ENCODE measurements around the gene STARD7. TPM values are rescaled to one million over a fixed set of nuclear protein-coding genes. Genes with fewer than 3 reads are reported as not detected.

The STARD7 gene
- total RNA-seq, 4 donors from 2014 or later: 77.3 to 111 (median 85.0) TPM

DNA sequence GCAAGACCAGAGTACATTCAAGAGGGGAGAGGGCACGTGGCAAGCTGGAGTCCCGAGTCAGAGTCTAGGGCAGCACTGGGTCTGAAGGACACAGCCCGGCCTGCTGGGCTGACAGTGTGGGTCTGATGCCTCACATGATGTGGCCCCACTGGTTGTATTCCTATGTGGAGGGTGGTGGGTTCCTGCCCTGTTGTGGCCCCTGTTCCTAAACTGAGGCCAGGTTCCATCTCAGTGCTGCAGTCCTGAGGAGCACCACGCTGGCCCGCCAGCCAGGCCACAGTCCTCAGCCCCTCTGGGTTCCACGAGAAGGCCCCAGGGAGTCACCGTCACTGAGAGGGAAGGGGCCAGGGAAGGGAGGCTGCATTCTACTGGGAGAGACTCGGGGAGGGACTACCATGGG, 43.9 kb upstream of the STARD7 start:
- Histone ChIP-seq H3K9me3 (no peaks in the 10 kb centered on the region), H3K4me3 (no peak overlapping the region), H3K27me3 (no peaks in the 10 kb centered on the region), H3K27ac (no peak overlapping the region), H3K4me1 (peaks cover 0 to 59% (median 12%) of the 10 kb centered on the region in 4 donors), H3K36me3 (peaks cover 0 to 49% (median 15%) of the 10 kb centered on the region in 3 donors)
- TF ChIP-seq POLR2A (IDR thresholded peaks at IDR 0.05) (no peak), EP300 (IDR thresholded peaks at IDR 0.05) (no peak)
- TF ChIP-seq, protein P1, sequence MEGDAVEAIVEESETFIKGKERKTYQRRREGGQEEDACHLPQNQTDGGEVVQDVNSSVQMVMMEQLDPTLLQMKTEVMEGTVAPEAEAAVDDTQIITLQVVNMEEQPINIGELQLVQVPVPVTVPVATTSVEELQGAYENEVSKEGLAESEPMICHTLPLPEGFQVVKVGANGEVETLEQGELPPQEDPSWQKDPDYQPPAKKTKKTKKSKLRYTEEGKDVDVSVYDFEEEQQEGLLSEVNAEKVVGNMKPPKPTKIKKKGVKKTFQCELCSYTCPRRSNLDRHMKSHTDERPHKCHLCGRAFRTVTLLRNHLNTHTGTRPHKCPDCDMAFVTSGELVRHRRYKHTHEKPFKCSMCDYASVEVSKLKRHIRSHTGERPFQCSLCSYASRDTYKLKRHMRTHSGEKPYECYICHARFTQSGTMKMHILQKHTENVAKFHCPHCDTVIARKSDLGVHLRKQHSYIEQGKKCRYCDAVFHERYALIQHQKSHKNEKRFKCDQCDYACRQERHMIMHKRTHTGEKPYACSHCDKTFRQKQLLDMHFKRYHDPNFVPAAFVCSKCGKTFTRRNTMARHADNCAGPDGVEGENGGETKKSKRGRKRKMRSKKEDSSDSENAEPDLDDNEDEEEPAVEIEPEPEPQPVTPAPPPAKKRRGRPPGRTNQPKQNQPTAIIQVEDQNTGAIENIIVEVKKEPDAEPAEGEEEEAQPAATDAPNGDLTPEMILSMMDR (IDR thresholded peaks at IDR 0.05): no peak
- 83 to 90% methylated on average over 7 of the region's 8 CpGs for WGBS, 2 donors
- no peak for DNase-seq (ENCODE audit: low spot score in 2 of 2)

DNA sequence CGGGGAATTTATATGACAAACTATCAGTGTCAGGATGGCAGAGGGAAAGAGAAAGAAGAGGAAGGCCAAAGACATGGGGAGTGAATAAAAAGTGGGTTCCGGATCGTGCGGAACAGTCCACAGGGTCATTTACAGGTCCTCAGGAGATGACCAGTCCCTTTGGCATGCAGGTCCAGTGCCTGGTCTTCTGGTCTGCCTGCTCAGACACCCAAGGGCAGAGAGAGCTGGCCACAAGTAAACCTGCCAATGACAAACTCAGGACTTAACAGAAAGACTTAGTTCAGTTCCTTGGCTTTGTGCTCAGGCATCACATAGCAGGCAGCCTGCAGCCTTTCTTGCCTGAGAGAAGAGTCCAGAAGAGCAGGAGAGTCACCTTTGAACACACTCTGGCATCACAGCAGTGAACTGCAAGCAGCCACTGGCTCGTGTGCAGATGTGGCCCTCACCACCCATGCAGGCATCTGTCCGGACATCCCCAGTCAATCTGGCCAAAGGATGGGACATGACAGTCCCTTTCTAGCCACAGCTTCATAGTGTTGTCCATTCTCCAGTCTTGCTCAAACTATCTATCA, 43.2 kb upstream of the STARD7 start:
- peak in 1 of 2 donors; percentile 35 for DNase-seq (ENCODE audit: low spot score in 2 of 2)

DNA sequence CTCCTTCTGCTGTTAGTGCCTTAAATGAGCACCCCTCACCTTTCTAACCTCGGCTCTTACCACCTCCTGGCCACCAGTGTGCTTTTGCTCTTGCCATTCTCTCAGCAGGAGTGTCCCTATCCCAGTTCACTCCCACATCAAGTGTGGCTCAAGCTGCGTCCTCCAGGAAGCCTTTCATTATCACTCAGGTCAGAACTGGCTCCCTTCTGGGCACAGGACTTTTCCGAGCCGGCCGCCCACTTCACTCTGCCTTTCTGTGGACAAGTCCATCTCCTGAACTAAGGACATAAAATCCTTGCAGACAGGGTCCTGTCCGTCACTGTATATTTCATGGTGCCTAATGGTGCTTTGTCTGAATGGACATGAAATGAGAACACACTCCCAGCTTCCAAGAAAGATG, 41.6 kb upstream of the STARD7 start:
- H3K27ac ChIP-seq: peak overlapping the region in 2 of 4 donors; percentile 14 to 82
- H3K36me3 ChIP-seq: peaks cover 0 to 36% (median 15%) of the 10 kb centered on the region in 3 donors
- no peaks in the 10 kb centered on the region for H3K9me3 ChIP-seq
- peaks cover 0 to 66% (median 11%) of the 10 kb centered on the region in 4 donors for H3K4me1 ChIP-seq
- TF ChIP-seq, protein P1 (IDR thresholded peaks at IDR 0.05): no peak
- TF ChIP-seq EP300 (IDR thresholded peaks at IDR 0.05) (no peak), POLR2A (IDR thresholded peaks at IDR 0.05) (no peak)
- DNase-seq (ENCODE audit: low spot score in 2 of 2): no peak
- H3K27me3 ChIP-seq: no peaks in the 10 kb centered on the region
- H3K4me3 ChIP-seq: no peak overlapping the region
- 85 to 86% methylated on average over 6 of the region's 6 CpGs for WGBS, 2 donors

More for the DNA sequence above, 43.2 kb upstream of the STARD7 start:
- WGBS, 2 donors: 54 to 55% methylated on average over 6 of the region's 6 CpGs
- H3K9me3 ChIP-seq: no peaks in the 10 kb centered on the region
- no peak for TF ChIP-seq POLR2A (IDR thresholded peaks at IDR 0.05)
- TF ChIP-seq EP300 (IDR thresholded peaks at IDR 0.05): peak in 1 of 2 donors; percentile 17
- TF ChIP-seq, protein P1 (IDR thresholded peaks at IDR 0.05): no peak
- no peaks in the 10 kb centered on the region for H3K27me3 ChIP-seq
- no peak overlapping the region for H3K4me3 ChIP-seq
- H3K36me3 ChIP-seq: peaks cover 0 to 48% (median 15%) of the 10 kb centered on the region in 3 donors
- H3K27ac ChIP-seq: peak overlapping the region in 2 of 4 donors; percentile 48 to 82
- peaks cover 0 to 59% (median 12%) of the 10 kb centered on the region in 4 donors for H3K4me1 ChIP-seq

DNA sequence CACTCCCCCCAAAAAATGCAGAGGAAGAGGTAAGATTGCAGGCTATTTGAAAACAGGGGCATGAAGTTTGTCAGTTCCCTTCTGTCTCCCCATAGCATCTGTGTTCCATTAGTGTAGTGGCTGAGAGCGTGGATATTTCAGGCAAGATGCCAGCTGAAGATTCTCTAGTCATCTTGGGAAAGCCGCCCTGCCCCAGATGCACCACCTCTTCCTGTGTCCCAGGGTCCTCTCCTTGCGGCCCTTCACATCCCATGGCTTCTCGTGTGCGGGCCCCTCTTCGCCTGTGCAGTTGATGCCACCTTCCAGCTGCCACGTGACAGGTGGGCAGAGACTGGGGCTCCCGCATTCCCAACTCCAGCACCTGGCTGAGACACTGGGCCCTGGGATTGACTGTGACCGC, 41.0 kb upstream of the STARD7 start:
- DNase-seq (ENCODE audit: low spot score in 2 of 2): peak in 1 of 2 donors; percentile 63
- Histone ChIP-seq H3K27me3 (no peaks in the 10 kb centered on the region), H3K4me3 (no peak overlapping the region), H3K27ac (peak overlapping the region in 2 of 4 donors; percentile 14 to 82), H3K36me3 (peaks cover 0 to 31% (median 15%) of the 10 kb centered on the region in 3 donors), H3K9me3 (no peaks in the 10 kb centered on the region), H3K4me1 (peaks cover 0 to 64% (median 11%) of the 10 kb centered on the region in 4 donors)
- WGBS, 2 donors: 71 to 87% methylated on average over 9 of the region's 9 CpGs
- TF ChIP-seq, protein P1 (IDR thresholded peaks at IDR 0.05): no peak
- TF ChIP-seq EP300 (IDR thresholded peaks at IDR 0.05): peak in 1 of 2 donors; percentile 7

DNA sequence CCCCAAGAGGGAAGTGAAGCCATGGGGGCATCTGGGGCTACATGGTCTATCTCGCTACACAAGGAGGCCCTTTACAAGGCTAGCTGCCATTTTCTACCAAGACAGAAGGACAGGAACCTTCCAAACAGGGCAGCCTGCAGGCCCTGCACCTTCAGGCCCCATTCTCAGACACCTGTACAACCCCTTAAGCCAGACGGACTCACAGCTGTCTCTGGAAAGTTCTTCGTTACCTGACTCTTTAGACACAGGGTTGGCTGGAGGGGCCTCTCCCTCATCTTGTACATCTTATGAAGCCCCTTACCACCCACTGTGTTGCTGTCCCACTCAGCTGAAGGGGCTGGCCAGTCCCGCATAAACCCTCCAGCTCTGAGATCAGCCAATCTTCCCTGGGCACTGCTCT, 40.0 kb upstream of the STARD7 start:
- 82 to 84% methylated on average over 4 of the region's 4 CpGs for WGBS, 2 donors
- peaks cover 0 to 54% (median 11%) of the 10 kb centered on the region in 4 donors for H3K4me1 ChIP-seq
- no peaks in the 10 kb centered on the region for H3K27me3 ChIP-seq
- H3K9me3 ChIP-seq: no peaks in the 10 kb centered on the region
- DNase-seq (ENCODE audit: low spot score in 2 of 2): no peak
- no peak for TF ChIP-seq POLR2A (IDR thresholded peaks at IDR 0.05)
- TF ChIP-seq, protein P1 (IDR thresholded peaks at IDR 0.05): no peak
- TF ChIP-seq EP300 (IDR thresholded peaks at IDR 0.05): no peak
- no peak overlapping the region for H3K4me3 ChIP-seq
- peak overlapping the region in 1 of 4 donors; percentile 11 for H3K27ac ChIP-seq
- peaks cover 0 to 21% (median 11%) of the 10 kb centered on the region in 3 donors for H3K36me3 ChIP-seq

All from tibial nerve (tissue), 4 donors.